Parathyroid adenoma (tissue), 2 donors: Measurements from ENCODE around the gene HABP2.

Source experiments
- H2AFZ ChIP-seq: fragments of 300-600 bp; sonication (generic); one replicate; pipeline ENCODE4 v1.7.0; 2017; ENCODE audit warnings: antibody characterized with exemption, mild to moderate bottlenecking
- H3K27ac ChIP-seq: fragments of 300-600 bp; sonication (generic); one replicate; pipeline ENCODE4 v1.7.0; 2017
- H3K27me3 ChIP-seq: fragments of 300-600 bp; sonication (generic); one replicate; pipeline ENCODE4 v1.7.0; 2017; ENCODE audit warnings: low read length; ENCODE audit not compliant: control insufficient read depth, insufficient read depth
- H3K36me3 ChIP-seq: fragments of 300-600 bp; sonication (generic); one replicate; pipeline ENCODE4 v1.7.0; 2017; ENCODE audit warnings: low read length; ENCODE audit not compliant: control insufficient read depth, insufficient read depth
- H3K4me1 ChIP-seq: fragments of 300-600 bp; sonication (generic); one replicate; pipeline ENCODE4 v1.7.0; 2017; ENCODE audit warnings: control low read depth
- H3K4me2 ChIP-seq: fragments of 300-600 bp; sonication (generic); one replicate; pipeline ENCODE4 v1.7.0; 2017; ENCODE audit warnings: low read length
- H3K4me3 ChIP-seq: fragments of 300-600 bp; sonication (generic); one replicate; pipeline ENCODE4 v1.7.0; 2017; ENCODE audit warnings: low read depth, low read length
- H3K79me2 ChIP-seq: fragments of 300-600 bp; sonication (generic); one replicate; pipeline ENCODE4 v1.7.0; 2017; ENCODE audit warnings: control low read depth
- H3K9ac ChIP-seq: fragments of 300-600 bp; sonication (generic); one replicate; pipeline ENCODE4 v1.7.0; 2017; ENCODE audit warnings: mild to moderate bottlenecking
- H3K9me3 ChIP-seq: fragments of 300-600 bp; sonication (generic); one replicate; pipeline ENCODE4 v1.7.0; 2017; ENCODE audit warnings: low read length; ENCODE audit not compliant: control insufficient read depth
- TF ChIP-seq, protein P1 (sequence below): fragments of 300-600 bp; sonication (generic); IDR thresholded peaks from one replicate; pipeline ENCODE4 v1.7.0; 2017; ENCODE audit warnings: antibody characterized with exemption, mild to moderate bottlenecking
- donor health status: primary hyperparathyroidism.

The HABP2 gene

DNA sequence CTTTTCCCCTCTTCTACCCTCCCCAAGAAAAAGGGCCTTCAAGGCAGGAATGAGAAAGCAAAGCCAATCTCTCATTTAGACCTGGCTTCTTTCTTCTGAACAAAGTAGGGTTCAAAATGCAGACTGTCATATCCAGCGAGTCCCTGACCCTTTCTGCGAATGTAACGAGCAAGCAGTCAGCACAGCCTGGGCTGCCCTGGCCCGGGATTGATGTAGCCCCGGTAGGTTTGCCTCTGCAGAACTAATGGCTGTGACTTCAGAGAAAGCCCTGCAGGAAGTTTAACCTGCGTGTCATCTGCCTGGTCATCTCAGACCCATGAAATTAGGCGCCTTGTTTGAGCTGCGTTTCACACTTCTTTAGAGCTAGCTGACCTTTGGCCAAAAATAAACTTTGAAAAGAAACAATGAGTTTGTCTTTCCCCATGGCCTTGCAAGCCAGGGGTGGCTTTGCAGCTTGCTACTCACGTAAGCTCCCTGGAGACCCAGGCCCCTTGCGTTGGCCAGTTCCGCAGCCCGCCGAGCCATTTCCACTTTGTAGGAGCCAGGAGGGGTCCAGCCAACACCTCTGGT, 36.4 kb downstream of the HABP2 start:
- Histone ChIP-seq H3K4me3 (no peak overlapping the region), H3K9me3 (no peaks in the 10 kb centered on the region), H3K36me3 (no peaks in the 10 kb centered on the region), H3K79me2 (no peaks in the 10 kb centered on the region), H3K27ac (no peak overlapping the region), H3K27me3 (no peaks in the 10 kb centered on the region), H2AFZ (no peak overlapping the region), H3K4me2 (no peak overlapping the region), H3K4me1 (no peaks in the 10 kb centered on the region), H3K9ac (no peak overlapping the region)
- TF ChIP-seq, protein P1, sequence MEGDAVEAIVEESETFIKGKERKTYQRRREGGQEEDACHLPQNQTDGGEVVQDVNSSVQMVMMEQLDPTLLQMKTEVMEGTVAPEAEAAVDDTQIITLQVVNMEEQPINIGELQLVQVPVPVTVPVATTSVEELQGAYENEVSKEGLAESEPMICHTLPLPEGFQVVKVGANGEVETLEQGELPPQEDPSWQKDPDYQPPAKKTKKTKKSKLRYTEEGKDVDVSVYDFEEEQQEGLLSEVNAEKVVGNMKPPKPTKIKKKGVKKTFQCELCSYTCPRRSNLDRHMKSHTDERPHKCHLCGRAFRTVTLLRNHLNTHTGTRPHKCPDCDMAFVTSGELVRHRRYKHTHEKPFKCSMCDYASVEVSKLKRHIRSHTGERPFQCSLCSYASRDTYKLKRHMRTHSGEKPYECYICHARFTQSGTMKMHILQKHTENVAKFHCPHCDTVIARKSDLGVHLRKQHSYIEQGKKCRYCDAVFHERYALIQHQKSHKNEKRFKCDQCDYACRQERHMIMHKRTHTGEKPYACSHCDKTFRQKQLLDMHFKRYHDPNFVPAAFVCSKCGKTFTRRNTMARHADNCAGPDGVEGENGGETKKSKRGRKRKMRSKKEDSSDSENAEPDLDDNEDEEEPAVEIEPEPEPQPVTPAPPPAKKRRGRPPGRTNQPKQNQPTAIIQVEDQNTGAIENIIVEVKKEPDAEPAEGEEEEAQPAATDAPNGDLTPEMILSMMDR = no peak

DNA sequence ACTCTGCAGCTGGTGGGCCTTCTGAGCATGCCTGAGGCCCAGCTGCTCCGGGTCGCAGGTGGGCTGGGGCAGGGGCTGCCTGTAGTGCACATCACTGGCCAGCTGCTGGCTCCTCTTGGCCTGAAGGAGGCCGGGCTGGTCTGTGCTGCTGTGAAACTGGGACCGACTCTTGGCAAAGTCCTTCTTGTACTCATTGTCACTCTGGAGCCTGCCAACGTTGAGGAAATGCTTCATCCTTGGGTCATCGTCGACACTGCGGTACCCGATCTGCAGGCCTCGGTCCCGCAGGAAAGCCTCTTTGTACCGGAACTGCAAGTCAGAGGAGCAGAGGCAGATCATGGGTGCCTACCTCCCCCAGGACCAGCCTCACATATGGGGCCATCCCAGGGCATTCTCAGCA, 37.7 kb downstream of the HABP2 start:
- Histone ChIP-seq H2AFZ (no peak overlapping the region), H3K9ac (no peak overlapping the region), H3K4me1 (no peaks in the 10 kb centered on the region), H3K36me3 (no peaks in the 10 kb centered on the region), H3K27ac (no peak overlapping the region), H3K27me3 (no peaks in the 10 kb centered on the region), H3K4me2 (no peak overlapping the region), H3K9me3 (no peaks in the 10 kb centered on the region), H3K4me3 (no peak overlapping the region), H3K79me2 (no peaks in the 10 kb centered on the region)
- TF ChIP-seq, protein P1 = no peak

DNA sequence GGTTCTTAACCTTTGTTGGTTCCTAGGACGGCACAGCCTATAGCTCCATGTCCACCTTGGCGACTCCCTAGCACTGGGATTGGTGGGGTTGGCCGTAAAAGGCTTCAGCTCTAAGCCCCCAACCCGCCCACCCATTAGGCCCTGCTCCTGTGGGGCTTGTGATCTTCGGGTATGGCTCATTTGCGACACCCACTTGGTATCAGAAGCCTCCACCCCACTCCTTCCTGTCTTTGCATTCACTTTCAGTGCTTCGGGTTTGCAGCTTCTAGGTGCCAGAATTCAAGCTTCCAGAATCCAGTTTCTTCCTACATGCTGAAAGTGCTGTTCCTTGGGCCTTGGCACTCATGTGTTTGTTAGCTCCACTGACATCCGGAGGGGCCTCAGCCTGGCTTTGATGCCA, 39.5 kb downstream of the HABP2 start:
- Histone ChIP-seq H3K4me3 (no peak overlapping the region), H3K27ac (no peak overlapping the region), H3K36me3 (no peaks in the 10 kb centered on the region), H3K9me3 (no peaks in the 10 kb centered on the region), H2AFZ (no peak overlapping the region), H3K27me3 (no peaks in the 10 kb centered on the region), H3K4me1 (no peaks in the 10 kb centered on the region), H3K4me2 (no peak overlapping the region), H3K9ac (no peak overlapping the region), H3K79me2 (no peaks in the 10 kb centered on the region)
- TF ChIP-seq, protein P1 = no peak

DNA sequence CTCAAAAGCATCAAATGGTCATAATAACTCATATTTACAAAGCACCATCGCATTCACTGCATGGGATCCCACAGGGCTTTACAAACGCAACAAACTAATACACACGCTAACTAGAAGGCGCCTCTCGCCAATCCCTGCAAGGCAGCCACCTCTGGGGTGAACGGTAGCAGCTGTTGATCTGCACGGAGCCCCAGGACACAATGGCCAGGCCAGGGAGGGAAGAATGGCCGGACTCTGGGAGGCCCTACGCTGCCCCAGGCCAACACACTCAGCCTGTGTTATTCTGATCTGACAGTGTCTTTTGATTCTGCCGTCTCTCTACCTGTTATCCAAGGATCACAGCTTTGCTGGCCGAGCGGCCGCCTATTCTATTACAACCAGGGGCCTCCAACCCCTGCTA, 41.8 kb downstream of the HABP2 start:
- no peak overlapping the region for H3K4me2 ChIP-seq
- no peak overlapping the region for H3K4me3 ChIP-seq
- no peaks in the 10 kb centered on the region for H3K27me3 ChIP-seq
- H3K9me3 ChIP-seq = no peaks in the 10 kb centered on the region
- TF ChIP-seq, protein P1 = no peak
- no peaks in the 10 kb centered on the region for H3K36me3 ChIP-seq
- H3K79me2 ChIP-seq = no peaks in the 10 kb centered on the region
- H3K4me1 ChIP-seq = no peaks in the 10 kb centered on the region
- H3K9ac ChIP-seq = no peak overlapping the region
- H3K27ac ChIP-seq = no peak overlapping the region
- no peak overlapping the region for H2AFZ ChIP-seq

DNA sequence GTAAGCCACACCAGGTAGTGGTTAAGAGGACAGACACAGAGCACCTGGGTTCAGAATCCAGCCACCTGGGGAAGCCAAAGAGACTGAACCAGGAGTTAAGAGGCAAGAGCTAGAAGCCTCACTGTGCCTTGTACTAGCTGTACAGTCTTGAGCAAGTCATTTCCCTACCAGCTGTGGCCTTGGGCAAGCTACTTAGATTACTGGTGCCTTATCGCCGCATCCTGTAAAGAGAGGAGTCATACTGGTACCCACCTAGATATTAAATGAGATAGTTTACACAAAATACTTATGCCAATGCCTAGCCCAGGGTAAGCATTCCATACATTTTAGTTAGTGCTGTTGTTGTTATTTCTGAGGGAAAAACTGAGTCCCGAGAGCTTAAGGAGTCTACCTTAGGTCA, 47.7 kb downstream of the HABP2 start:
- TF ChIP-seq, protein P1 = no peak
- H2AFZ ChIP-seq = no peak overlapping the region
- H3K27ac ChIP-seq = no peak overlapping the region
- H3K9me3 ChIP-seq = no peaks in the 10 kb centered on the region
- H3K9ac ChIP-seq = no peak overlapping the region
- H3K79me2 ChIP-seq = no peaks in the 10 kb centered on the region
- no peaks in the 10 kb centered on the region for H3K4me1 ChIP-seq
- H3K4me3 ChIP-seq = no peak overlapping the region
- no peaks in the 10 kb centered on the region for H3K27me3 ChIP-seq
- no peaks in the 10 kb centered on the region for H3K36me3 ChIP-seq
- H3K4me2 ChIP-seq = no peak overlapping the region
